UCSD-AML1 (cell line): ENCODE data around the gene PPP1R13L.
A peak's percentile ranks its signal among the peaks of the same experiment; 100 is the strongest.

Experiments used
- DNase-seq: peaks from one replicate; lab custom pipeline; 2025; ENCODE audit not compliant: unreplicated experiment; lab: John Stamatoyannopoulos, UW

Gene PPP1R13L, protein sequence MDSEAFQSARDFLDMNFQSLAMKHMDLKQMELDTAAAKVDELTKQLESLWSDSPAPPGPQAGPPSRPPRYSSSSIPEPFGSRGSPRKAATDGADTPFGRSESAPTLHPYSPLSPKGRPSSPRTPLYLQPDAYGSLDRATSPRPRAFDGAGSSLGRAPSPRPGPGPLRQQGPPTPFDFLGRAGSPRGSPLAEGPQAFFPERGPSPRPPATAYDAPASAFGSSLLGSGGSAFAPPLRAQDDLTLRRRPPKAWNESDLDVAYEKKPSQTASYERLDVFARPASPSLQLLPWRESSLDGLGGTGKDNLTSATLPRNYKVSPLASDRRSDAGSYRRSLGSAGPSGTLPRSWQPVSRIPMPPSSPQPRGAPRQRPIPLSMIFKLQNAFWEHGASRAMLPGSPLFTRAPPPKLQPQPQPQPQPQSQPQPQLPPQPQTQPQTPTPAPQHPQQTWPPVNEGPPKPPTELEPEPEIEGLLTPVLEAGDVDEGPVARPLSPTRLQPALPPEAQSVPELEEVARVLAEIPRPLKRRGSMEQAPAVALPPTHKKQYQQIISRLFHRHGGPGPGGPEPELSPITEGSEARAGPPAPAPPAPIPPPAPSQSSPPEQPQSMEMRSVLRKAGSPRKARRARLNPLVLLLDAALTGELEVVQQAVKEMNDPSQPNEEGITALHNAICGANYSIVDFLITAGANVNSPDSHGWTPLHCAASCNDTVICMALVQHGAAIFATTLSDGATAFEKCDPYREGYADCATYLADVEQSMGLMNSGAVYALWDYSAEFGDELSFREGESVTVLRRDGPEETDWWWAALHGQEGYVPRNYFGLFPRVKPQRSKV

DNA sequence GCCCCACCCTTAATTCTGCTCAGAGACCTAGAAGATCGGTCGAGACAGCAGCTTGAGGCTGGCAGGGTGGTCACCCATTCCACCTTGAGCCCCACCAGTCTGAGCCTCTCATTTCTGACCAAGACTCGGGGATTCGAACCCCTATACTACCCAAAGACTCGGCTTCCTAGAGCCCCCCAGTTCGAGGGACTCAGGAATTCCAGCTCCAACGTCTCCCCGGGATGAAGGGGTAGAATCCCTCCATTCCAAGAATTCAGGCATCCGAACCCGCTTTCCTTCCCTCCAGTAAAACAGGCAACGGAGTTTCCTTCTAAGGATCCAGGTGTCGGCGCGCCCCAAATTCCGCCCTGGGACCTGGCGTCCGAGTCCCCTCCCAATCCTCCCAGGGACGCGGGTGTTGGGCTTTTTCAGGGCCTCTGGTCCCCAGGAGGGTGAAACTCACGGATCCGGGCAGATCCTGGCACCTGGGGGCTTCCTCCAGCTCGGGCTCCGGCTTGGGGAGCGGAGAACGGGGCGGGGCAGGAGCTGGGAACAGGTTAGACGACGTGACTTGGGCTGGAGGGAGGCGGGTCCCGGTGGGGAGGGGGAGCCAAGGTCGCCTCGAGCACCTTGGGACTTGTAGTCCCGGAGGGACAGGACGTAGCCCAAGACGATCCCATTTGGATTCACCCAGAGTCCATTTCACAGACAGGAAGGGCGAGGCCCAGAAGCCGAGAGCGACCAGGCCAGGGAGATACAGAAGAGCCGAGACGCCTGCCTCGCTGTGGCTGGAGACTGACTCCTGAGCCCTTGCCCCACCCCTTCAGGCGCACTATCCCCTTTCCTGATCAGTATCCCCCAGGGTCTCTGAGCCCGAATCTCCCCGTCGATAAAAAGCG, at the start of gene PPP1R13L:
TSS of gene PPP1R13L (minus strand) at position 513 of the 878 bp plus-strand sequence. CDS start 6,751 bp downstream, outside the sequence.
- peak; percentile 48 for DNase-seq

DNA sequence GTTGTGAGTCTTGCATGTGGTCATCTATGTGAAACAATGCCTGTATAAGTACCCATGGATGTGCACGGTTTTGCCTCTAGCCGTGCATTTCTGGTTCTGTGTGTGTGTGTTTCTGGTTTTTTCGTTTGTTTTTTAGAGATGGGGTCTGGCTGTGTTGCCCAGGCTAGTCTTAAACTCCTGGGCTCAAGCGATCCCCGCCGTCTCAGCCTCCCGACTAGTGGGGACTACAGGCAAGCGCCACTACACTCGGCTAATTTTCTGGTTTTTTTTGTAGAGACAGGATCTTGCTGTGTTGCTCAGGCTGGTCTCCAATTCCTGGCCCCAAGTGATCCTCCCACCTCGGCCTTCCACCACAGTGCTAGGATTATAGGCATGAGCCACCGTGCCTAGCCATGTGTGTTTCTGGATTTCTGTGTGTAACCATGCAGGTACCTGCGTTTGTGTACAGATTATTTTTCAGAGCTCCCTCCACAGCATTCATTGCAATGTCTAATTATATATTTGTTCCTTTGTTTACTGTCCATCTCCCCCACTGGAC, 47.0 kb upstream of the PPP1R13L start:
- no peak for DNase-seq

GRCh38 chr19:45451131-45451849, 46.4 kb upstream of the PPP1R13L start:
- DNase-seq: peak; percentile 43

DNA sequence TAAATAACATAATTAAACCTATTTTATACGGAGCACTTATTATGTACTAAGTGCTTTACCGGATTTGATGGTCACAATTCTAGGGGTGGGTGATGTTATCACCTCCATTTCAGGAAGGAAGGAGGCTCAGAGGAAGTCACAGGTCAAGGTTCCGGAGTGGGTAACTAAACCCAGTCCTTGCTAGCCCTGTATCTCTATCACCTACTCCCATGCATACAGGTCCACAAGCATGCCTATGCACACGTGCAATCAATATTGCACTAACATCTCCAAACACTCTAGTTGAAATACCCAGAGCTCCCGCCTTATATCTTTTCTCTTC, 45.1 kb upstream of the PPP1R13L start:
- DNase-seq: no peak

GRCh38 chr19:45448887-45449299, 44.0 kb upstream of the PPP1R13L start:
- DNase-seq: no peak

DNA sequence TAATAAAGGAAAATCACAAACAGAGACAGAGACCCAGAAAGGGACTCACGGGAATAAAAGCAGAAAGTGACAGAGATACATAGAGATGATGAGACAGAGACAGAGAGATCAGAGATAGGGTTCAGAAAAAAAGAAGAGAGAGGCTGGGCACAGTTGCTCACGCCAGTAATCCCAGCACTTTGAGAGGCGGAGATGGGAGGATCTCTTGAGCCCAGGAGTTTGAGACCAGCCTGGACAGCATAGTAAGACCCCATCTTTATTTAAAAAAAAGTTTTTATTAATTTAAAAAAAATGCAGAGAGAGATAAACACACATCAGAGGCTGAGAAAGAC, 43.5 kb upstream of the PPP1R13L start:
- DNase-seq: no peak

DNA sequence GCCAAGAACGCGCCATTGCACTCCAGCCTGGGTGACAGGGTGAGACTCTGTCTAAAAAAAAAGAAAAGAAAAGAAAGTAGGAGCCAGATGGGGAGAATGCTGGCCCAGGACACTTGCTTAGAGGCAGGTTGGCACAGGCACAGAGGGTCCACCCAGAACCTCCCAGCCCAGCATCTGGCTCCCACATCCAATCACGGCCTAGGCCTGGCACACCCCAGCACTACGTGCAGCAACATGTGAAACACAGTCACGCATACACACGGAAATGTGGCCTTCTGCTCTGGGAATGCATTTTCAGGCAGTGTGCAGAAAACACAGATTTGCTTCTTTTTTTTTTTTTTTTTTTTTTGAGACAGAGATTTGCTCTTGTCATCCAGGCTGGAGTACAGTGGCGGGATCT, 42.1 kb upstream of the PPP1R13L start:
- DNase-seq: no peak

DNA sequence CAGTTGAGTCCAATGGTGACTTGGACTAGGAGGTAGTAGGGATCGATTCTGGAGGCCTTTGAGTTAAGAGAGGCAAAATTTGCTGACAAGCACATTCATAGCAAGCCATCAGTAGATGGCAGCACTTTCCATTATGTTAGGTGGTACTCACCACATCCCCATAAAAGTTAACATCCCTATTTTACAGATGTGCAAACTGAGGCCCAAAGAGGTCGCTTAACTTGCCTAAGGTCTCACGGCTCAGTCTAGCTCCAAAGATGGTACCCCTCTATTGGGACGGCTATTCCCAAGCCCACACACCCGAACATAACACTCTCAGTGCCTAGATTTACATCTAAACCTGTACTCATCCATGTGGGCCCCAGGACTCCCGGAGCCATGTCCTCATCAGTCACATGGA, 41.4 kb upstream of the PPP1R13L start:
- no peak for DNase-seq

DNA sequence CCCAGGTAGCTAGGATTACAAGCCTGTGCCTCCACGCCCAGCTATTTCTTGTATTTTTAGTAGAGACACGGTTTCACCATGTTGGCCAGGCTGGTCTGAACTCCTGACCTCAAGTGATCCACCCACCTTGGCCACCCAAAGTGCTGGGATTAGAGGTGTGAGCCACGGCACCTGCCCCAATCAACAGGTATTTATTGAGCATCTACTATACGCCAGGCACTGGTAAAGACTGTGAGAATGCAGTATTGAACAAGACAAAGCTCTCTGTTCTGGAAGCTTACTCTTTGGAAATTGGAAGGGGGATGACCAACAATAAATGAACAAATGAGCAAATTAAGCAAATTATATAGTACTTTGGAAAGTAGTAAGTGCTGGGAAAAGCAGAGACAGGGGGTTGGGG, 40.3 kb upstream of the PPP1R13L start:
- DNase-seq: no peak

DNA sequence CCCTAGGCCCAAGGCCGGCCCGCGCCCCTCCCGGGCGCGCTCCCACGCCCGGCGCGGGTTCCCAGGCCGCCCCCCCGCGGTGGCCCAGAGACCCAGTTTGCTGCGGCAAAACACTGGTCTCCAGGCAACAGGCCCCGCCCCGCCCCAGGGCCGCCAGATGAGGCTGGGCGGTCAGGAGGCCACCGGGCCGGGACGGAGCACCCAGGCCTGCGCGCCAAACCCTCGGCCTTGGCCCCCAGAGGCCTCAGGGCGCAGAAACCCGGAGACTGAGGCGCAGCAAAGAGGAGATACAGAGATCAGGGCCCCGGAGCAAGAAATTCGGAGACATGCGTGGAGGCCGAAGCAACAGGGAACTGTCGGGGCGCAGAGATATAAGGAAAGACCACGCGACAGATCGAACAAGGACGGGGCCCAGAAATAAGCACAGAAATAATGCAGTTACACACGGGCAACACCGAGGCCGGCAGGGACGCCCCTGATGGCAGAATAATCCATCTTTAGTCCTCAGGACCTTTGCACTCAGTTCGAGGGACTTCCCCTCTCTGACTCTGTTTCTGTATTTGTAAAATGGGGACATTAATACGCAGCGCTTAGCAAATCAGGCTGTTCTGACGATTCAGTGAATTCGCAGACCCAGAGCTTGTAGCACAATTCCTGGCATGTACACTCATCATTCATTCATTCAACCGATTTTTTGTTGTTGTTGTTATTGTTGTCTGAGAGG, 39.6 kb upstream of the PPP1R13L start:
- peak; percentile 80 for DNase-seq

DNA sequence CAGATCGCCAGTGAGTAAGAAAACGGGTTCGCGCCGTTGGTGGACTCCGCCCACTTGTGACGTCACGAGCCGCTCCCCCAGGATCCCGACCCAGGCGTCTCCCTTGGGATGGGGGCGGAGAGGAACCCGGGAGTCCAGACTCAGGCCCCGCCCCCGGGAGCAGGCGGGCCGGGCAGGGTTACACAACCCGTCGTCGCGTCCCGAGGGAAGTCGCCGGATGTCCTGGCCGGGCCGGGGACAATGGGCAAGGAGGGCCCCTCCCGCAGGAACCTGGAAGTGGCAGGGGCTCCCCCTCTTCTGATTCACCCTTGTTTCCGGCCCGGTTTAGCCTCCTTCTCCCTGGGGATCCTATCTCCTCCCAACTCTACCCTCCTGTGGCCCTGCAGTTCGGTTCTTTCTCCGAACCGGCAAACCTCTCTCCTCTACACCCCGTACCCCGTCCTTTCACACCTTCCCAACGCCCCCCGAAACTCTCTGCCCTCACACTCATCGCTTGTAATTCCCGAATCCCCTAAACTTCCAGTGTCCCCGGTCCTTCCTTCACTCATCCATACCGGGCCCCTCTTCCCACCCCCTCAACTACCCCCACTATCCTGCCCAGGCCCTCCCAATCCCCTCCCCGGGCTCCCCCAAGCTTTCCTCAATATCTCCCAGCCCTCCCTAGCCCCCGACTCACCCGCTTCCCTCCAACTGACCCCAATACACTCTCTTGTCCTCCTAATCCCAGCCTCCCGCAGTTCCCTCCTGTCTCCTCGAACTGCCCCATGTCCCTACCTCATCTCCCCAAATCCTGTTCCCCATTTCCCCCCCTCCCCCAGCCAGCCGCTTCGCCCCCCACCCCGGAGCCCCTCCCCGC, 38.8 kb upstream of the PPP1R13L start:
- peak; percentile 79 for DNase-seq

DNA sequence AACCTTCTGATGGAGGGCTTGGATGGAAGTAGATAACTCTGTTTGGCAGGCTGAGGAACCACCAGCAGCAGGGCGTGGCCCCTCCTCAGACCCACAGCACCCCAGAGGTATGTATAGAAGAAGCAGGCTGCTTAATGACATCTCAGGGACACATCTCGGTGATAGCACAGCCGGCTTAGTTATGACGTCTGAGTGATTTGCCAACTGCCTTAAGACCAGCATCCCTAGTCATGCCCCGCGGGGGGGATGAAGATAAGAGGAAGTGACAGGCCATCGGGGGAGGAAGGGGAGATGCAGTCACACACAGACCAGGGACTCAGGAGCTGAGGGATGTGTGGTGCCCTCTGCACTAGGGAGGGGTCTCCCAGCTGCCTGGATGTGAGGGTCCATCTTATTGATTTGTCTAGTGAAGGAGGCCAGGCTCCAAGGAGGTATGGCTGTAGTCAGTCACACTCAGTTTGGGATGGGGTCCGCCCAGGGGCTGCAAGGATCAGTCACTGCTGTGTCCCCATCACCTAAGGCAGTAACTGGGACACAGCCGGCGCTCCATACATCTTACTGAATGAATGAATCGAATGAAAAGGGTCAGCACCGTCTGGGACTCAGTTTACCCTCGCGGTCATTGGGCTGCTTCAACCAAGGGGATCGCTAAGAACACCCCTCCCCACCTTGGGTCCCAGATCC, 38.1 kb upstream of the PPP1R13L start:
- peak; percentile 65 for DNase-seq

DNA sequence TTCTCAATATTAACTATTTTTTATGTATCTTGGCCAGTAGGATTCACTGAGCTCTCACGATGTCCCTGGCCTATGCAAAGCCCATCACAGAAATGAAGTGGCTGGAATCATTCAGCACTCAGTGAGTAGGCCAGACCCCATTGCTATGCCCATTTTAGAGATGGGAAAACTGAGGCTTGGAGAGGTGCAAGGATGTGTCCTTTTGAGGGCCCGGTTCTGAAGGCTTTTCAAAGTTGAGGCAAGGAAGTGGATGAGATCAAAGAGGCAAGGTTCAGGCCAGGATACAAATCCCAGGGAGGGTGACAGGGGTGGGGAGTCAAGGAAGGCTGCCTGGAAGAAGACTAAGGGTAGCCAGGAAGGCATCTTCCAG, 37.5 kb upstream of the PPP1R13L start:
- DNase-seq: no peak

DNA sequence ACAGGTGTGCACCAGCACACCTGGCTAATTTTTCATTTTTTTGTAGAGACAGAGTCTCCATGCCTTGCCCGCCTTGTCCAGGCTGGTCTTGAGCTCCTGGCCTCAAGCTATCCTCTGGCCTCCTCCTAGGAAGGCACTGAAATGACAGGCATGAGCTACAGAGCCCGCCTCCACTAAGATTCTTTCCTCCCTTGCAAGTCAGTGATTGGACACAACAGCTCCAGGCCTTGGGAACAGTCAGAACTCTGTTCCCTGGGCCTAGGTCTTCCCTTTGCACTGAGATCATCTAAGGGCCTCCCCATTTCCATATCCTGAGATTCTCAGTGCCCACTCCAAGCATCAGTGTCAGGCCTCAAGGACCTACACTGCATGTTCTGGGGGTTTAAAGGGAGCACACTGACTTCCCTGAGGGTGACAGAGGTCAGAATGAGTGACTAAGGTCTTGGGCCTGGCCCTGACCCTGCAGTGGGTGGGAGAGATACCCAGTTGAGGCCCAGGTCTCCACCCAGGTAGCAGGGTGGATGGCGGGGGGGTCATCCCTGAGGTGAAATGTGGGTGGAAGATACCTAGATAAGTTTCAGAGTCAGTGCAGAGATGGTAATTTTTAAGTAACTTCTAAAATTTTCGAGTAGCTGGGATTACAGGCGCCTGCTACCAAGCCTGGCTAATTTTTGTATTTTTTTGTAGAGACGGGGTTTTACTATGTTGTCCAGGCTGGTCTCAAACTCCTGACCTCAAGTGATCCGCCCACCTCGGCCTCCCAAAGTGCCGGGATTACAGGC, 36.2 kb upstream of the PPP1R13L start:
- no peak for DNase-seq

DNA sequence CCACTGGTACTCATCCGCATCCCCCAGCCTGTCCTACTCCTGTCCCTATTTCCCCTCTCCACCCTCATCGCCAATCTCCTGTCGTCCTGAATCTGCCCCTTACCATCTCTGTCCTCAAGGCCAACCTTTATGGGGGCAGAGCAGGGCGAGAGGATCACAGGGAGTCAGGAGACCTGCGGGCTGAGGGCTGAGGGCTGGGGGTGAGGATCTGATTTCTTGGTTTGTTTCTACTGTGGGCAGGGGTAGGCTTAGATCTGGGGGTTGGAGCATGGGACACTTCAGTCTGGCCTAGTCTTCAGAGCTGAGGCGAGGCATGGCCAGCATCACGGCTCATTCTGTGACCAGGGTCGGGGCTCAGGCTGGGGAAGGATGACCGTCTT, 35.4 kb upstream of the PPP1R13L start:
- no peak for DNase-seq

DNA sequence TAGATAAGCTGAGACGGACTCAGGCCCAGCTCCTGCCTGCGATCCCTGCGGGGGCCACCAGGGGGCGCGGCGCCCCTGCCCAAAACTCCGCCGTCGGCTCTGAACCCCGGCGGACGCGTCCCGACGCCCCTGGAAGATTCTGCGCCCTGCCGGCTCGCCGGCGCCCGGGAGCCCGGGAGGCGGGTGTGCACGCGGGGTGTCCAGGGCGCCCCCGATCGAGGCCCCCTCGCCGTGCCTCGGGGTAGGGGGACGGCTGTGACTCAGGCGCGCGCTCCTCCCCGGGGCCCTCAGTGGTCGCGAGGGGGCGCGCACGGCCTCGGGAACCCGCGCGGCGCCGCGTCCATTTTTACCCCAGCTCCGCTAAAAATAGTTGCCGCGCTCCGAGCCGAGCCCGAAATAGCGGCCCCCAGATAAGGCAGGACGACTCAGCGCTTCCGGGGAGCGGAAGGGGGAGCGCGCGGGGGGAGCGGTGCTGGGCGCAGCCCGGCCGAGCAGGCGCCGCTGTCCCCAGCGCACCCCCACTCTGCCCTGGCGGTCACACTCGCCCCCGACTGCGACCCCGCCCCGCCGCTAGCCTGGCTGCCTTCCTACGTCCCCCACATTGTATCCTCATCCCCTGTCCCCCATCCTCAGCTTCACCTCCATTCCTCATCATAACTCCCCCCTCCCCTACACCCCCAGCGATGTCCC, 34.8 kb upstream of the PPP1R13L start:
- DNase-seq: peak; percentile 88

DNA sequence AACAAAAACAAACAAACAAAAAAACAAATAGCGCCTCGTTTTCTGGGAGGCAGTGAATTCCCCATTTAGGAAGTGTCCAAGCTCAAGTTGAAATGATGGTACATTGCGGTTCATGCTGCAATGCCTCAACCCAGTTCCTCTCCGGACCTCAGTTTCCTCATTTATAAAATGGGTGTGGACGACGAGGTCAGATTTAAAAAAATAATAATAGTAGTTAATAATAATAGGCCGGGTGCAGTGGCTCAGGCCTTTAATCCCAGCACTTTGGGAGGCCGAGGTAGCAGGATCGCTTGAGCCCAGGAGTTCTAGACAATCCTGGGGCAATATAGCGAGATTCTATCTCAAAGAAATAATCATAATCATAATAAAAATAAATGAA, 34.3 kb upstream of the PPP1R13L start:
- DNase-seq: no peak
